Measurements from ENCODE around the gene MUC4.
A peak's percentile ranks its signal among the peaks of the same experiment; 100 is the strongest.
"Not testable (repeated sequence)": the region's sequence is repeated elsewhere in the genome, so short reads cannot be mapped to it uniquely, and the experiment has no call there.

Gene MUC4

DNA sequence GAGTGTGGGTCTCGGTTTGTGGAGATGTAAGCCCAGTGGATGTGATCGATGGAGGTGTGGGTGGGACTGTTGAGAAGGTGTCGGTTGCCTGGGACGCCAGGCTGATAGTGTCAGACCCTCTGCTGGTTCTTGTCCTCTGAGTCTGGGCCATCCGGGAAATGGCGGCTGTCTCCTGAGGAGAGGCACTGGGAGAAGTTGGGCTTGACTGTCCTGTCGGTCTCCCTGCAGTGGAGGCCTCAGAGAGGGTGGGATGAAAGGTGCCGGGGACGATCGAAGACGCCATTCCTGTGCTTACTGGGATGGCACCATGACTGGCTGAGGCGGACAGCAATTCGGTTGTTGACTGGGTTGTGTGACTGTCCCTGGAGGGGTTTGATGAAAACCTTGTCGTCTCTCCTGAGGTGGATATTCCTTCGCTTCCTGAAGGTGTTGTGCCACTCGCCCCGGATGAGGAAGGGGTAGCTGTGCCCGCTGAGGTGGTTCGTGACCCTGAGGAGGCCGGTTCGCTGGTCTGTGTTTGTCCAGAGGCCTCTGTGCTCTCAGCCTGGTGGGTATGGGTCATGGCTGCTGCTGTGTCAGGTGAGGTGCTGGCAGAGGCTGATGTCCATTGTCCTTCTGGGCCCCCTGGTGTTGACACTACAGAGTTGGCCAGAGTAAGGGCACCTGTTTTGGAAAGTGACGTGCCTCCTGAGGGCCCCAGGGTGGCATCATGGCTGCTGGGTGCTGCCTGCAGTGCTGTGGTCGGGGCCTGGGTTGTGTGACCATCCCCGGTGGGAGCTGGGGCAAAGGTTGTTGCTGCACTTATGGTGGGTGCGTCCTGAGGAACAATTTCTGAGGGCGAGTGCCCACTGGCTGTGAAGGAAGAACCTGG, 22.8 kb downstream of the MUC4 start:
- no peak for DNase-seq (ENCODE audit: low read depth, low spot score)

DNA sequence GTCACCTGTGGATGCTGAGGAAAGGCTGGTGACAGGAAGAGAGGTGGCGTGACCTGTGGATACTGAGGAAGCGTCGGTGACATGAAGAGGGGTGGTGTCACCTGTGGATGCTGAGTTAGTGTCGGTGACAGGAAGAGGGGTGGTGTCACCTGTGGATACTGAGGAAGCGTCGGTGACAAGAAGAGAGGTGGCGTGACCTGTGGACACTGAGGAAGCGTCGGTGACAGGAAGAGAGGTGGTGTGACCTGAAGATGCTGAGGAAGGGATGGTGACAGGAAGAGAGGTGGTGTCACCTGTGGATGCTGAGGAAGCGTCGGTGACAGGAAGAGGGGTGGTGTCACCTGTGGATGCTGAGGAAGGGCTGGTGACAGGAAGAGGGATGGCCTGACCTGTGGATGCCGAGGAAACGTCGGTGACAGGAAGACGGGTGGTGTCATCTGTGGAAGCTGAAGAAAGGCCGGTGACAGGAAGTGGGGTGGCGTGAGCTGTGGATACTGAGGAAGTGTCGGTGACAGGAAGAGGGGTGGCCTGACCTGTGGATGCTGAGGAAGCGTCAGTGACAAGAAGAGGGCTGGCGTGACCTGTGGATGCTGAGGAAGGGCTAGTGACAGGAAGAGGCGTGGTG, 25.8 kb downstream of the MUC4 start:
- DNase-seq (ENCODE audit: low read depth, low spot score), result not testable (repeated sequence)

DNA sequence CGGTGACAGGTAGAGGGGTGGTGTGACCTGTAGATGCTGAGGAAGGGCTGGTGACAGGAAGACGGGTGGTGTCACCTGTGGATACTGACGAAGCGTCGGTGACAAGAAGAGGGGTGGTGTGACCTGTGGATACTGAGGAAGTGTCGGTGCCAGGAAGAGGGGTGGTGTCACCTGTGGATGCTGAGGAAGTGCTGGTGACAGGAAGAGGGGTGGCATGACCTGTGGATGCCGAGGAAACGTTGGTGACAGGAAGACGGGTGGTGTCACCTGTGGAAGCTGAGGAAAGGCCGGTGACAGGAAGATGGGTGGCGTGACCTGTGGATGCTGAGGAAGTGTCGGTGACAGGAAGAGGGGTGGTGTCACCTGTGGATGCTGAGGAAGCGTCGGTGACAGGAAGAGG, 27.7 kb downstream of the MUC4 start:
- not testable (repeated sequence) for DNase-seq (ENCODE audit: low read depth, low spot score)

DNA sequence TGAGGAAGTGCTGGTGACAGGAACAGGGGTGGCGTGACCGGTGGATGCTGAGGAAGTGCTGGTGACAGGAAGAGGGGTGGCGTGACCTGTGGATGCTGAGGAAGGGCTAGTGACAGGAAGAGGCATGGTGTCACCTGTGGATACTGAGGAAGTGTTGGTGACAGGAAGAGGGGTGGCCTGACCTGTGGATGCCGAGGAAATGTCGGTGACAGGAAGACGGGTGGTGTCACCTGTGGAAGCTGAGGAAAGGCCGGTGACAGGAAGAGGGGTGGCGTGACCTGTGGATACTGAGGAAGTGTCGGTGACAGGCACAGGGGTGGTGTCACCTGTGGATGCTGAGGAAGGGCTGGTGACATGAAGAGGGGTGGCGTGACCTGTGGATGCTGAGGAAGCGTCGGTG, 30.5 kb downstream of the MUC4 start:
- DNase-seq (ENCODE audit: low read depth, low spot score), result not testable (repeated sequence)

DNA sequence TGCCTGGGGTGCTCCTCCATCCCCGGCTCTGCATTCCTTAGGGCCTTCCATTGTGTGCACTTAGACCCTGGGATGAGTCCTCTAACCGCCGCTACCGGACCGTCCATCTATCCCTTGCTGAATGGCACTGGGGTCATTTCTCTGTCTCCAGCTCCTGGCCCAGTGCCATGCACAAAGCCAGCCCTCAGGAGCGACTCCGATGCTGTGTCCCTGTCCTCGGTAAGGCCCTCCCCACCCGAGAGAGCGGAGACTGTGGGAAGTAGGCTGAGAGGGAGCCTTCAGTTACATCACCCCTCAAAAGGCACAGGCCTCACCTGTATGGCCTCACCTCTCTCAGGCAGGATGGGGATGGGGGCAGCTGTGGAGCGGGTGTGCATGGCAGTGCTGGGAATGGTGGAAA, 33.8 kb downstream of the MUC4 start:
- DNase-seq (ENCODE audit: low read depth, low spot score), result no peak

DNA sequence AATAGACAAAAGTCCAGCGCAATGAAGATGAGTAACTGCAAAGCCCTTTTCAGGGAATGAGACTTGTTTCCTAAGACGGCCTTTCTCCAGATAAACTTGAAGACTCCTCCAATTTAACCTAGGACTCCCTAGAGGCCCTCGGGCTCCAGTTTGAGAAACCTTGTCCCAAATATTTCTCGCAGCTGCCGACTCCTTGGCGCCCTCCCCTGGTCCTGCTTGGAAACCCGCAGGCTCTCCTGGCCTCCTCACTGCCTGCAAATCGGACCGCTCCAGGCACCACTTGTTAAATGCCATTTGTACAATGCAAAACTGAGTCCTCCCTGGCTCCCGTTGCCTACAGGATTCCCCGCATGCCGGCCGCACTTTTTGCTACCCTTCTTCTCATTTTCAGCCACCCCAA, 36.8 kb downstream of the MUC4 start:
- peak; percentile 26 for DNase-seq (ENCODE audit: low read depth, low spot score)

DNA sequence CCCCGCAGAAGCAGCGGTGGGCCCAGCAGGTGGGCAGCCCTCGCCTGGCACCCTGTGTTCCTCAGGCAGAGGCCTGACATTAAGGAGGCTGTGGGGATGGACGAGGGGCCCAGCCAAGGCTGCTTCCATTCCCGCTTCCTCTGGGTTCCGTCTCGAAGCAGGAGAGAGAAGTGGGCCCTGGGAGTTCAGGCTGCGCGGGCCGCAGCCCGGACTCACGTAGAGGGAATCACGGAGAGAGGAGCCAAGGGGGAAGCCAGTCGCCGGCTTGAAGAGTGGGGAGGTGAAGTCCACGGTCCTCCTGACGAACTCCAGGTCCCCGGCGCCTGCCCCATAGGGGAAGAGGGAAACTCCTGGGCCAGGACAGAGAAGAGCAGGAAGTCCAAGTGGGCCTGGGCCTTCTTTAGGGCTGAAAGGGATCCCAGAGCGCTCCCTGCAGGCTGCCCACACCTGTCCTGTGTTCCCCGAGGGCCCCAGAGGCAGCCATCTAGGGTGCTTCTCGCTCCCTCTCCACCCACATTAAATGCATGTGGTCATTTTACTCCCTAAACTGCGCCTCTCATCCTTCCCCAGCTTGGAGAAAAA, 37.7 kb downstream of the MUC4 start:
- no peak for DNase-seq (ENCODE audit: low read depth, low spot score)

DNA sequence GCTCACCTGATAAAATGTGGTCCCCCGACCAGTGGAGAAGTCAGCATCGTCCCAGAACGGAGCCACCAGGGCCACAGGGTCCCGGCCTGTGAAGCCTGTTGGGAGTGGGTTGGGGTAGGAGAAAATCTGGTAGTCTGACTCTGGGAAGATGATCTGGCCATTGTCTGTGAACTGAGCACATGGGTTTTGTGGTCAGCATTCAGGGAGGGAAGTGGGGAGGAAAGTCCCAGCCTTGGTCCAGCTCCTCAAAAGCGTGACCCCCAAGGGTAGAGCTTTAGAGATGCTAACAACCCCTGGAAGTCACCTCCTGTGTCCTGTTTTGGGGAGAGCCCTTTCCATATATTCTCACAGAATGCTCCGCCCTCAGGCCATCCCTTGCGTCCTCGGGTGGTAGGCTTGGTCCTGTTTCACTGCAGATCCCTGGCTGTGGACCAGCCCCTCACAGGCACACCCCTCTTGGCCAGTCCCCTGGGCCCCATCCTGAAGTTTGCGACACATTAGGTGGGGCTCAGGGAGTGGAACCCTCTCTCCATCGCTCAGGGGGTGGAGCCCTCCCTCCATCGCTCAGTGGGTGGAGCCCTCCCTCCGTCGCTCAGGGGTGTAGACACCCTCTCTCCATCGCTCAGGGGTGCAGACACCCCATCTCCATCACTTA, 40.0 kb downstream of the MUC4 start:
- no peak for DNase-seq (ENCODE audit: low read depth, low spot score)

DNA sequence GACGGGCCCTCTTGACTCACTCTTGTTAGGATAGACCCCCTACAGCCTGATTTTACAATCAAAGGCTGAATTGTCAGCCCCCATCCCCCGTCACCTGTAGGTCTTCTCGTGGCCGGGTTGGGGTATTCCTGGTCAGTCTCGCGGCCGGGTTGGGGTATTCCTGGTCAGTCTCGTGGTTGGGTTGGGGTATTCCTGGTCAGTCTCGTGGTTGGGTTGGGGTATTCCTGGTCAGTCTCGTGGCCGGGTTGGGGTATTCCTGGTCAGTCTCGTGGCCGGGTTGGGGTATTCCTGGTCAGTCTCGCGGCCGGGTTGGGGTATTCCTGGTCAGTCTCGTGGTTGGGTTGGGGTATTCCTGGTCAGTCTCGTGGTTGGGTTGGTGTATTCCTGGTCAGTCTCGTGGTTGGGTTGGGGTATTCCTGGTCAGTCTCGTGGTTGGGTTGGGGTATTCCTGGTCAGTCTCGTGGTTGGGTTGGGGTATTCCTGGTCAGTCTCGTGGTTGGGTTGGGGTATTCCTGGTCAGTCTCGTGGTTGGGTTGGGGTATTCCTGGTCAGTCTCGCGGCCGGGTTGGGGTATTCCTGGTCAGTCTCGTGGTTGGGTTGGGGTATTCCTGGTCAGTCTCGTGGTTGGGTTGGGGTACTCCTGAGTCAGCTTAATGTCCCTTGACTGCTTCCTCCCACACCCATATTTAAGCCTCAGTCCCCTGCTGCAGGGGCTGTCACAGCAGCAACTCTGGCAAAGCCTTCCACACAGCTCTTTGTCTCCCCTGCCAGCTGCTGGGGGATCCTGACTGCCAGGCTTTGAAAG, 40.7 kb downstream of the MUC4 start:
- DNase-seq (ENCODE audit: low read depth, low spot score), result not testable (repeated sequence)

DNA sequence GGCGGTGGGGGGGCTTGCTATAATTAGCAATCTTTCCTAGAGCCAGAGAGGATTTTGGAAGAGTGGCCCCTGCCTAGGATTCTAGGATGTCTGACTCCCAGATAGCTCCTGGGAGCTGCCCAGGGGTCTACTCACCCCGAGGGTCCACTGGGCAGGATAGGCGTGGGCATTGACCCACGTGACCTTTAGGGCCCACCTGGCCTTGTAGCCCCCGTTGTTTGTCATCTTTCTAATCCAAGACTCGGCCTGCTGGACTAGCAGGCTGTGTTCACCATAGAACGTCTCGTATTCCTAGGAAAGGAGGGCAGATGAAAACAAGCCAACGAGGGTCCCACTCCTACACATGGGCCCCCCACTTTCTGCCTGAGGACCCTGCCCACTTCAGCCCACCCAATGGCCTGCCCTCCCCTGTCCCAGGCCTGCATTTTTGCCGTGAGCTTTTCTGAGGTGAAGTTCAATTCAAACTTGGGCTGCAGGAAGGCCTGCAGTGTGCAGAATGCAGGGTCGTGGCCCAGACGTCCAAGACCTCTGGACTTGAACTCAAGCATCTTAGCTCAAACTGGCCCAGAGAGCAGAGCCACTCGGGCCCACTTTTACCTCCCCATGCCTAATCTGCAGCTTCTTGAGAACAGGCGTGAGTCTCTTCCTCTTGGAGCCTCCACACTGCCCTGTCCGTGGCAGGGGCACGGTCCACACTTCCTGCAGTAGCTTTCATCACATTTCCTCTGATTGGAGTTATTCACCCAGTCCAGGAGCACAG, 41.5 kb downstream of the MUC4 start:
- no peak for DNase-seq (ENCODE audit: low read depth, low spot score)

DNA sequence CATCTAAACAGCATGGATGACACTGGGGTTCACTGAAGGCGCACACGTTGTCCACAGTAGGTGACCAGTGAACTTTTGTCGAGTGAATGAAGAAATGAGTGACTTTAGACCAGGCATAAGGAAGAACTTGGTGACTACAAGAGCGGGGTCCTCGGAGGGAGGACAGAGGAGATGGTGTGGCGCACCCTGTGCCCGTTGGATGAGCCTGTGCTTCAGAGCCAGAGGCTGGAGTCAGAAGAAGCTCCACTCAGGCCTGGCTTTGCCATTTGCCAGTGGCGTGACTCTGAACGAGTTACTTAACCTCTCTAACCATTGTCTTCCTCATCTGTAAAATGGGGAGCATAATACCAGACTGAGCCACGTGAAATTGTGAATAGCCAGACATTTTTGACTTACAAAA, 42.2 kb downstream of the MUC4 start:
- DNase-seq (ENCODE audit: low read depth, low spot score), result no peak

DNA sequence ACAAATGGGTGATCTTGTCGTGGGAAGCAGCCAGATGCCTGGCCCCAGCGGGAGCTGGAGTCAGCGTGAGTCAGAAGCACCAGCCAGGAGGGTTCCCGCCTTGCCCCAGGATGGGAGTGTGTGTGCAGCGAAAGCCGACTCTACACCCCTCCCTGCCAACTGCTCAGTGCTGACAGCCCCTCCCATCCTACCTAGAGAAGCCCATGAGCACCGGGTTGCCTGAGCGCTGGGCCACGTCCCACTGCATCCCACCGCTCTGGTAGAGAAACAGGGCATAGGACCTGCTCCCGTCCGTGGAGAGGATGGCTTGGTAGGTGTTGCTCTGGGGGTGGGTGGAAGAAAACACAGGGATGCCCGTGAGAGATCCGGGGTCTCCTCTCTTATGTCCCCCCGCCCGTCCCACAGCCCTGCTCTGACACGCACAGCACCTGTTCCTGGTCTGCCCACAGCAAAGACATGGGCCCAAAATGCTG, 42.9 kb downstream of the MUC4 start:
- DNase-seq (ENCODE audit: low read depth, low spot score), result no peak

DNA sequence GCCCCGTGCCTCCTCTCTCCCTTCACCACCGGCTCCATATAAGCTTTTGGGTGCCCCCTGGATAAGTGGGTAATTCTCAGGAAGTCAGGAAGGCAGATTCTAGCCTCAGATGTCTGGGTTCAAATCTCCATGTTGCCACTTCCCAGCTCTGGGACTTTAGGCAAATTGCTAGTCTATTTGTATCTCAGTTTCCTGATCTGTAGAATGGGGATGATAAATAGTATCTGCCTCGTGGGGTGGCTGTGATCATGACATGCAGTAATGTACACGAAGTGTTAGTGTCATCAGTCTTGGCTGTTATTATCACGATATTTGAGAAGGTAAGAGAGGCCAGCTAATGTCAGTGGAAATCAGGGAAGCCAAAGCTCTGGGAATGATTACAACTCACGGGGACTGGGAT, 43.3 kb downstream of the MUC4 start:
- no peak for DNase-seq (ENCODE audit: low read depth, low spot score)

DNA sequence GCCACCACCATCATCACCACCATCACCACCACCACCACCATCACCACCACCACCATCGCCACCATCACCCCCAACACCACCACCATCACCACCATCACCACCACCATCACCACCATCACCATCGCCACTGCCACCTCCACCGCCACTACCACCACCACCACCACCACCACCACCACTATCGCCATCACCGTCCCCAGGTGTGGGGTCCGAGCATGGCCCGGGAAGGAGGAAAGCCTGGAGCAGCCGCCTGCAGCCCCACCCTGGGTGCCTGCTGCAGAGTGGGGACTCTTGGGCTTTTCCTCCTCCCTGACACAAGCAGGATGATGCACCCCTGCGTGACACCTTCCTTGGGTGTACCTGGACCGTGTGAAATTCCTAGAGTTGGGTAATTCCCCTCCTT, 43.9 kb downstream of the MUC4 start:
- DNase-seq (ENCODE audit: low read depth, low spot score), result no peak

DNA sequence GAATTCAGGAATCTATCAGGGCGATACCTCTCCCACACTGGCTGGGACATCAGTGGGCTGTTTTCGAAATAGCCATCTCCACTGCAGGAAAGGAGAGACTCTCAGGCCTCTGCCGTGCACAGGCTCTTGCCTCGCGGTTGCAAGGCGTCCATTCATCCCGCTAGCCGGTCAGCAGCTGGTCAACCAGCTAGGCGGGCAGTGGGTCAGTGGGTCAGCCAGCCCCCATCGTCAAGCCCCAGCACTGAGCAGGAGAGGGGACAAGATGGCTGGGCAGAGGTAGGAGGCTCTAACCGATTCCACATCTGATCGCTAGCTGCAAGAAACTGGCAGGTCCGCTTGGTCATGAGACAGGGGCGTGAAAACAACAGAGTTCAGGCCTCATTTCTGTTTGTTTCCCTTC, 45.1 kb downstream of the MUC4 start:
- DNase-seq (ENCODE audit: low read depth, low spot score), result no peak

DNA sequence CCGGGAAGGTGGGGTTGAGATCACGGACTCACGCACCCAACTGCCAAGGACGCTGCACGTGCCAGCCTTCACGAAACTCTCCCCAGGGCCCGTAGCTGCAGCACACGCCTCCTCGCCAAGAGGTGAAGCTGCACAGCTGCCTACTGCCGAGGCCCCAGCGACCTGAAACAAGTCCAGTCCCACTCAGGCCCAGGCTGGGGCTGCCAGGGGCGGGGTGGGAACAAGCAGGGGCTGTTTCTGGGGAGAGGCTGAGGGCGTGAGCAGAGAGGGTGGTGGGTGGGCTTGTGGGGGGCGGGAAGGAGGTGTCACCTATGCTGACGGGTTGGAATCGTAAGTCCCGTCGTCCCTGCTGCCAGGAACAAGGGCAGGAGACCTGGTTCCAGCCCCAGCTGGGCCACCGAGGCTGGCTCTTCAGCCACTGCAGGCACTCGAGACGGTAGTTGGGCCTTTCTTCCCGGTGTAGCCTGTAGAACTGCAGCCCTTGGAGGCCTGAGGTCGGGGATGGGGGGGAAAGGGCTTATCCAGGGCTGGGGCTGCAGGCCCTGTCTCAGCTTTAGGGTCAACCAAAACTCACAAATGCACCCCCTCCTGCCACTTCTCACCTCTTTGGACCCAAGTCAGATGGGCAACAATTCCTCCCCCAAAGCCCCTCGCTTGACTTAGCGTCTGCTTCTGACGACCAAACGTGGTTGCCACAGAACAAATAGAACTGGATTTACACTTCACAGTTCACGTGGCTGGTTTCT, 46.6 kb downstream of the MUC4 start:
- DNase-seq (ENCODE audit: low read depth, low spot score), result no peak

DNA sequence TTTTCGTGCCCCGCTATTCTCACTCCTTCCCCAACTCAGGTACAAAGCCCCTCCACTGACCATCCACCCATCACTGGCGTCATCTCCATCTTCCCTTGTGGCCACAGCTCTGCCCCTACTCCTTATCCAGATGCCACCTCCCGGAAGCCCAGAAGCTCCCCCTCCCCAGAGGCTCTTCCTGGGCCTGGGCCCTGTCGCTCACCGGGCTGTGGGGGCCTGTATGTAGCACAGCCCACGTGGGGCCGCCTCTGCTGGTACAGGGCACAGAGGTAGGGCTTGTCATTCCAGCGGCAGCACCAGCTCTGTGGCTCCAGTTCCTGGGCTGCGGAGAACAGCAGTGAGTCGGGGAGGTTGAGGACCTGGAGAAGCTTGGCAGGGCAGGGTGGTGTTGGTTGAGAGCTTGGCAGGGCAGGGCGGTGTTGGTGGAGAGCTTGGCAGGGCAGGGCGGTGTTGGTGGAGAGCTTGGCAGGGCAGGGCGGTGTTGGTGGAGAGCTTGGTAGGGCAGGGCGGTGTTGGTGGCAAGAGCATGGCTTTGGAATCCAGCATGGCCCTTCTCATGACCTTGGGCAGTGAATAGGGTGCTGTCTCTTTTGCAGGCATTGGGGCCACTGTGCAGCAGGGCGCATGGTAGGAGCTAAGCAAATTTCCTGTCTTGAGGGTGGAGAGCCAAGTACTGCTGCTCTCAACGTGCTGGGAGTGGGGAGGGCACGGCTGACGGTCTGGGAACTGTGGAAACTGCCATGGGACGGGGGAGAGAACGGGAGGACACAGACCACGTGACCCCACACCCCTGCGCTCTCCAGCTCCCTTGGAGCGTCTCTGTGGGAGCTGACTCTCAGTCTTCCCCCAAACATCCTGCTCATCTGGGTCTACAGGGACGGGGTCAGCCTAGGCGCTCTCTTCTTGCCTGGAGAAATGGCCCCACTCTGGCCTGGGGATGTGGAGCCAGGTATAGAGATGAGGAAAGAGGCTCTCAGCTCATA, 47.6 kb downstream of the MUC4 start:
- no peak for DNase-seq (ENCODE audit: low read depth, low spot score)

DNA sequence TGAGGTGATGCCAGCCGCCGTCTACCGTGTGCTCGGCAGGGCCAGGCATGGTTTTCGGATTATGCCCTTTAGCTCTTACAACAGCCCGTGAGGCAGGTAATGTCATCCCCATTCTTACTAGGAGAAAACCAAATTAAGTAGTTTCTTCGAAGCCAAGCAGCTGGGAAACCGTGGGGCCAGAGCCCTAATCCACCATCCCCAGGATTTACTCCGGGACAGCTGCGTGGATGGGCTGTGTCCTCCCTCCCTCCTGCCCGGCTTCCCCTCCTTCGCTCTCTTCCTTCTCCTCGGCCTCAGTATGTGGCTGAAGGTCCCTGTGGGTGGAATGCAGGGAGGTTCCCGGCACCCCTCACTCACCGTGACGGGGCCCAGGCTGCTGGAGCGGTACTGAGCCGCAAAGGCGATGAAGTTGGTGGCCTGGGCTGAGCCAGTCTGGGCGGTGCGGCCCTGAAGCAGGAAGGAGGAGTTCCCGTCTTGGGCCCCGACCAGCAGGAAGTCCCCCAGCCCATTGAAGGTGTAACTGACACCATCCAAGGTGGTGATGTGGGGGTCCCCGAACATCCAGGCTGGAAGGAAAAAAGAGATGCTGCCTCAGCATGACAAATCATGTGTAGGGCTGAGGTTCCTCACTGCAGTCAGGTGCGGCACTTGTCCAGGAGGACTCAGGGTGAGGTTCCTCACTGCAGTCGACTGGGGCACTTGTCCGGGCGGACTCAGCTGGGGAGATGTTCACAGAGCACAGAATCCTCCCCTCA, 48.5 kb downstream of the MUC4 start:
- DNase-seq (ENCODE audit: low read depth, low spot score), result no peak

Data from smooth muscle cell of the brain vasculature (primary cell).